ENCODE results near the gene CAPN3.
"Not testable (repeated sequence)": the region's sequence is repeated elsewhere in the genome, so short reads cannot be mapped to it uniquely, and the experiment has no call there.

Gene CAPN3

DNA sequence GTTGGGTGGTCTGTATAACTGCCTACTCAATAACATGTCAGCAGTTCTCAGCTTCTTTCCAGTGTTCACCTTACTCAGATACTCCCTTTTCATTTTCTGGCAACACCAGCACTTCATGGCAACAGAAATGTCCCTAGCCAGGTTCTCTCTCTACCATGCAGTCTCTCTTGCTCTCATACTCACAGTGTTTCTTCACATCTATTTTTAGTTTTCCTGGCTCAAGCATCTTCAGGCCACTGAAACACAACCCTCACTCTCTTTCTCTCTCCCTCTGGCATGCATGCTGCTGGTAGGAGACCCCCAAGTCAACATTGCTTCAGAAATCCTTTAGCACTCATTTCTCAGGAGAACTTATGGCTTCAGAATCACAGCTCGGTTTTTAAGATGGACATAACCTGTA, at the start of gene CAPN3:
Gene CAPN3, plus strand, starts transcription at position 253 of the 400 bp plus-strand sequence. CDS start 305 bp downstream, outside the sequence.
- DNase-seq (ENCODE audit: low read depth in 2 of 2), result no peak
- H3K4me3 ChIP-seq (replicated peaks in 1 of 2; ENCODE audit: low read depth in 2 of 2, low read length in 2 of 2), result no peak within 1 kb of the TSS
- TF ChIP-seq, protein P1, sequence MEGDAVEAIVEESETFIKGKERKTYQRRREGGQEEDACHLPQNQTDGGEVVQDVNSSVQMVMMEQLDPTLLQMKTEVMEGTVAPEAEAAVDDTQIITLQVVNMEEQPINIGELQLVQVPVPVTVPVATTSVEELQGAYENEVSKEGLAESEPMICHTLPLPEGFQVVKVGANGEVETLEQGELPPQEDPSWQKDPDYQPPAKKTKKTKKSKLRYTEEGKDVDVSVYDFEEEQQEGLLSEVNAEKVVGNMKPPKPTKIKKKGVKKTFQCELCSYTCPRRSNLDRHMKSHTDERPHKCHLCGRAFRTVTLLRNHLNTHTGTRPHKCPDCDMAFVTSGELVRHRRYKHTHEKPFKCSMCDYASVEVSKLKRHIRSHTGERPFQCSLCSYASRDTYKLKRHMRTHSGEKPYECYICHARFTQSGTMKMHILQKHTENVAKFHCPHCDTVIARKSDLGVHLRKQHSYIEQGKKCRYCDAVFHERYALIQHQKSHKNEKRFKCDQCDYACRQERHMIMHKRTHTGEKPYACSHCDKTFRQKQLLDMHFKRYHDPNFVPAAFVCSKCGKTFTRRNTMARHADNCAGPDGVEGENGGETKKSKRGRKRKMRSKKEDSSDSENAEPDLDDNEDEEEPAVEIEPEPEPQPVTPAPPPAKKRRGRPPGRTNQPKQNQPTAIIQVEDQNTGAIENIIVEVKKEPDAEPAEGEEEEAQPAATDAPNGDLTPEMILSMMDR (IDR thresholded peaks at IDR 0.05; ENCODE audit: low read depth, low read length), result no peak

DNA sequence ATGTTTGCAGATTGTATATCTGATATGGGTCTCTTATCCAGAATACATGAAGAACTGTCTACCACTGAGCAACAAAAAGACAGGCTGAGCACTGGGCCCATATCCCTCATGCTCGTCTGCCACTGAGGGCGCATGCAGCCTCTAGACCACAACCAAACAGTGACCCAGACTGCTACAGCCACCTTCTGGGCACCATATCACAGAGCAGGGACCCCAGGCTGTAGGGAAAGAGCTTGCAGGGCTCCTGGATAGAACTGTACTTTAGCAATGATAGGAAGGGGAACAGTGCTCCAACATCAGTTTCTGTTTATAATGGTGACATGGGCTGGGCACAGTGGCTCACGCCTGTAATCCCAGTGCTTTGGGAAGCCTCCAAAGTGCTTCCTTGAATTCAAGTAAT, 45.8 kb upstream of the CAPN3 start:
- no peak overlapping the region for H3K4me3 ChIP-seq (replicated peaks in 1 of 2; ENCODE audit: low read depth in 2 of 2, low read length in 2 of 2)
- TF ChIP-seq, protein P1 (IDR thresholded peaks at IDR 0.05; ENCODE audit: low read depth, low read length), result no peak
- DNase-seq (ENCODE audit: low read depth in 2 of 2), result no peak

DNA sequence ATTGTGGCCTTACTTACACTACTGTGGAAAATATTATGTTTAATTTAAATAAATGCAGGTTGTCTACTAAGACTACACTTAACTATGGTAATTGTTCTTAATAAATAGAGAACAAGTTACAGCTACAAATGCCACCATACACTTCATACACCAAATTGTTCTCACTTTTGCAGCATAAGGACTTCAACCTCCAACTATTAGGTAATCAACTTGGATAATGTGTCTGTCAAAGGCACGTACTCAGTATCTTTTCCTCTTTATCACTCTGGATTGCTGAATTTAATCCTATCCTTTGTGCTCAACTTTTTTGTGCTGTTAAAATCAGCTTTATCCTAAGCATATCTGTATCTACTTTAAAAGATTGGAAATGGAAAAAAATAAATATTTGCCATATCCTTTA, 44.5 kb upstream of the CAPN3 start:
- TF ChIP-seq, protein P1 (IDR thresholded peaks at IDR 0.05; ENCODE audit: low read depth, low read length), result no peak

DNA sequence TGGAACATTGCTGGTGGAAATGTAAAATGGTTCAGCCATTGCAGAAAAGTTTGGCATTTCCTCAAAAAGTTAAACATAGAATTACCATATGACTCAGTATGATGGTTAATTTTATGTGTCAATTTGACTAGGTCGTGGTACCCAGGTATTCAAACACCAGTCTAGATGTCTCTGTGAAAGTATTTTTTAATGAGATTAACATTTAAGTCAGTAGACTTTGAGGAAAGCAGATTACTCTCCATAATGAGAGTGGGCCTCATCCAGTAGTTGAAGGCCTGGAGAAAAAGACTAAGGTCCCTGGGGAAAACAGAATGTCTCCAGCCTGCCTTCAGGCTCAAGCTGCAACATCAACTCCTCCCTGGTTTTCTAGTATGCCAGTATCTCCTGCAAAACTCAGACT, 43.8 kb upstream of the CAPN3 start:
- no peak overlapping the region for H3K4me3 ChIP-seq (replicated peaks in 1 of 2; ENCODE audit: low read depth in 2 of 2, low read length in 2 of 2)
- DNase-seq (ENCODE audit: low read depth in 2 of 2), result peak in 1 of 2 donors; percentile 18
- TF ChIP-seq, protein P1 (IDR thresholded peaks at IDR 0.05; ENCODE audit: low read depth, low read length), result no peak

More for the DNA sequence above, 44.5 kb upstream of the CAPN3 start:
- DNase-seq (ENCODE audit: low read depth in 2 of 2), result no peak
- no peak overlapping the region for H3K4me3 ChIP-seq (replicated peaks in 1 of 2; ENCODE audit: low read depth in 2 of 2, low read length in 2 of 2)

DNA sequence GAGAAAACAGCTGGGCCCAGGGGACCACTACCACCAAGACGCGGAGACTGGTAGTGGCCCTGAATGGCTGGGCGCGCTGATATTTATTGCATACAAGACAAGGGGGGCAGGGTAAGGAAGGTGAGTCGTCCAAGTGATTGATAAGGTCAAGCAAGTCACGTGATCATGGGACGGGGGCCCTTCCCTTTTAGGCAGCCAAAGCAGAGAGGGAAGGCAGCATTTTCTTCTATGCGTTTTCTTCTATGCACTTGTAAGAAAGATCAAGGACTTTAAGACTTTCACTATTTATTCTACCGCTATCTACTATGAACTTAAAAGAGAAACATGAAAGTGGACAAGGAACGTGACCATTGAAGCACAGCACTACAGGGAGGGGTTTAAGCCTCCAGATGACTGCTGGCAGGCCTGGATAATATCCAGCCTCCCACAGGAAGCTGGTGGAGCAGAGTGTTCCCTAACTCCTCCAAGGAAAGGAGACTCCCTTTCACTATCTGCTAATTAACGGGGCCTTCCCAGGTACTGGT, 43.0 kb upstream of the CAPN3 start:
- DNase-seq (ENCODE audit: low read depth in 2 of 2); H3K4me3 ChIP-seq (replicated peaks in 1 of 2; ENCODE audit: low read depth in 2 of 2, low read length in 2 of 2): not testable (repeated sequence)

DNA sequence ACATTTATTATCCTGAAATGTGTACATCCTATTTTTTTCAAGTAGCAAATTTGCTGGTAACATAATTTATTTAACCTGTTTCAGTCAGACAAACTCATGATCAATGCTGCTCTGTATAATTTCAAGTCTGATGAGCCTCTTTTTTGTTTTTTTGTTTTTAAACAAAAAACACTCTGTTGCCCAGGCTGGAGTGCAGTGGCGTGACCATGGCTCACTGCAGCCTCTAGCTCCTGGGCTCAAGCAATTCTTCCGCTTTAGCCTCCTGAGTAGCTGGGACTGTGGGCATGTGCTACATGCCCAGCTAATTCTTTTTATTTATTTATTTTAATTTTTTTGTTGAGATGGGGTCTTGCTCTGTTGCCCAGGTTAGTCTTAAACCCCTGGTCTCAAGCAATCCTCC, 40.1 kb upstream of the CAPN3 start:
- no peak for DNase-seq (ENCODE audit: low read depth in 2 of 2)
- TF ChIP-seq, protein P1 (IDR thresholded peaks at IDR 0.05; ENCODE audit: low read depth, low read length), result no peak
- no peak overlapping the region for H3K4me3 ChIP-seq (replicated peaks in 1 of 2; ENCODE audit: low read depth in 2 of 2, low read length in 2 of 2)

DNA sequence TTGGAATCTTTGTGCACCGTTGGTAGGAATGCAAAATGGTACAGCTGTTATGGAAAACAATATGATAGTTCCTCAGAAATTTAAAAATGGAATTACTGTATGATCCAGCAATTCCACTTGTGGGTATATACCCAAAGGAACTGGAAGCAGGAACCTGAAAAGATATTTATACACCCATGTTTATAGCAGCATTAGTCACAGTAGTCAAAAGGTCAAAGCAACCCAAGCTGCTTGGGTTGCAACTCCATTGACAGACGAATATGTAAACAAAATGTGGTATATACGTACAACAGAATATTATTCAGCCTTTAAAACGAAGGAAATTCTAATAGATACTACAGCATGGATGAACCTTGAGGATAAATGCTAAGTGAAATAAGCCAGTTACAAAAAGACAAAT, 35.0 kb upstream of the CAPN3 start:
- no peak overlapping the region for H3K4me3 ChIP-seq (replicated peaks in 1 of 2; ENCODE audit: low read depth in 2 of 2, low read length in 2 of 2)
- DNase-seq (ENCODE audit: low read depth in 2 of 2), result peak in 1 of 2 donors; percentile 35
- TF ChIP-seq, protein P1 (IDR thresholded peaks at IDR 0.05; ENCODE audit: low read depth, low read length), result no peak
